NK-92 treated with Interleukin-12 subunit alpha and Interleukin-12 subunit beta, amount 100 ng/mL, for 24 hours (cell line): Measurements from ENCODE around the gene GOLGA2.
A peak's percentile ranks its signal among the peaks of the same experiment; 100 is the strongest.

ENCODE experiments used
- DNase-seq: peaks from one replicate; lab custom pipeline; 2025; lab: John Stamatoyannopoulos, UW

The GOLGA2 gene, protein sequence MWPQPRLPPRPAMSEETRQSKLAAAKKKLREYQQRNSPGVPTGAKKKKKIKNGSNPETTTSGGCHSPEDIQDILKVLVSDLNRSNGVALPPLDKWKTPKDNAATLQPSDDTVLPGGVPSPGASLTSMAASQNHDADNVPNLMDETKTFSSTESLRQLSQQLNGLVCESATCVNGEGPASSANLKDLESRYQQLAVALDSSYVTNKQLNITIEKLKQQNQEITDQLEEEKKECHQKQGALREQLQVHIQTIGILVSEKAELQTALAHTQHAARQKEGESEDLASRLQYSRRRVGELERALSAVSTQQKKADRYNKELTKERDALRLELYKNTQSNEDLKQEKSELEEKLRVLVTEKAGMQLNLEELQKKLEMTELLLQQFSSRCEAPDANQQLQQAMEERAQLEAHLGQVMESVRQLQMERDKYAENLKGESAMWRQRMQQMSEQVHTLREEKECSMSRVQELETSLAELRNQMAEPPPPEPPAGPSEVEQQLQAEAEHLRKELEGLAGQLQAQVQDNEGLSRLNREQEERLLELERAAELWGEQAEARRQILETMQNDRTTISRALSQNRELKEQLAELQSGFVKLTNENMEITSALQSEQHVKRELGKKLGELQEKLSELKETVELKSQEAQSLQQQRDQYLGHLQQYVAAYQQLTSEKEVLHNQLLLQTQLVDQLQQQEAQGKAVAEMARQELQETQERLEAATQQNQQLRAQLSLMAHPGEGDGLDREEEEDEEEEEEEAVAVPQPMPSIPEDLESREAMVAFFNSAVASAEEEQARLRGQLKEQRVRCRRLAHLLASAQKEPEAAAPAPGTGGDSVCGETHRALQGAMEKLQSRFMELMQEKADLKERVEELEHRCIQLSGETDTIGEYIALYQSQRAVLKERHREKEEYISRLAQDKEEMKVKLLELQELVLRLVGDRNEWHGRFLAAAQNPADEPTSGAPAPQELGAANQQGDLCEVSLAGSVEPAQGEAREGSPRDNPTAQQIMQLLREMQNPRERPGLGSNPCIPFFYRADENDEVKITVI

GRCh38 chr9:128275198-128276007, at the start of gene GOLGA2:
TSS of gene GOLGA2 (minus strand) at chr9:128276007. CDS start at chr9:128275976, 31 bp downstream.
- no peak for DNase-seq

DNA sequence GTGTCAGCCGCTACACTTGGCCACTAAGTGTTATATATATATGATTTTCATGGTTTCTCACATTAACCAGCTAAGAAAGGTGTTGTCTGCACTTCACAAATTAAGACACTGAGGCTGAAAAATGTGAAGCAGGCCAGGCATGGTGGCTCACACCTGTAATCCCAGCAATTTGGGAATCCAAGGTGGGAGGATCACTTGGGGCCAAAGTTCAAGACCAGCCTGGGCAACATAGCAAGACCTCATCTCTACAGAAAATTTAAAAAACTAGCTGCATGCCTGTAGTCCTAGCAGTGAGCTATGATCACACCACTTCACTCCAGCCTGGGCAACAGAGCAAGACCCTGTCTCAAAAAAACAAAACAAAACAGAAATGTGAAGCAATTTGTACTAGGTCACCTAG, 48.6 kb upstream of the GOLGA2 start:
- DNase-seq: no peak

GRCh38 chr9:128323791-128324190, 48.0 kb upstream of the GOLGA2 start:
- DNase-seq: no peak

- no peak for DNase-seq
Observed at GRCh38 chr9:128323212-128323730, 47.5 kb upstream of the GOLGA2 start.

DNA sequence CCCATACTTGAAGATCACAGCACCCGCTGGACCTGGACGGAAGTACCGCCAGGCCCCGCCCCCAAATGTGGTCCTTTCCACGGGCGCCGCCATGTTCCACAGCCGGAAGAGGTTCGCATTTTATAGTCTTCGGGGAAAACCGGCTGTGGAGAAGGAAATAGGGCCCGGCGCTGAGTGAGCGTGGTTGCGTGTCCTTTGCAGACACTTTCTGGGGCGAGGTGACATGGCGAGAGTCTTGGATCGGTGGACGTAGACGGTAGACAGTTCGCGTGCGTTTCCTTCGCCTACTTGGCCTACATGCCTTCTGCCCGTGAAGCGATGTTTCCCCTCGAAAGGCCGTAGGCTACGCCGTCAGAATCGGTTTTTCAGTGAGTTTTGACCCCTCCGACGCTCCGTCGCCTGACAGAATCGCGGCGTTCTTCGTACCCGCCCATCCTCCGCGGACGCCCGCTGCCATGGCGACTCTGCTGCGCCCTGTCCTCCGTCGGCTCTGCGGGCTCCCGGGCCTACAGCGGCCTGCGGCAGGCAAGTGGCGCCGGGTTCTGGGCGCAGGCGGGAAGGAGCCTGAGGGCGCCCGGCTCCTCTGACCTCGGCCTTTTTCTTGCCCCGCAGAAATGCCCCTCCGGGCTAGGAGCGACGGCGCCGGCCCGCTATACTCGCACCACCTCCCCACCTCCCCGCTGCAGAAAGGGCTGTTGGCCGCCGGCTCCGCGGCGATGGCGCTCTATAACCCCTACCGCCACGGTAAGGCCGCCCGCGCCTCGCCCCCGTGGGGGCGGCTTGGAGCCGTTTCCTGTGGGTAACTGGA, 46.8 kb upstream of the GOLGA2 start, which contains the start of the genes COQ4 and TRUB2:
TSS of gene COQ4 (plus strand) at position 436 of the 808 bp plus-strand sequence. CDS start at position 456, 20 bp downstream.
TSS of gene TRUB2 (minus strand) at position 44 of the 808 bp plus-strand sequence. CDS start at position 5, 39 bp downstream.
- DNase-seq: peak; percentile 79

DNA sequence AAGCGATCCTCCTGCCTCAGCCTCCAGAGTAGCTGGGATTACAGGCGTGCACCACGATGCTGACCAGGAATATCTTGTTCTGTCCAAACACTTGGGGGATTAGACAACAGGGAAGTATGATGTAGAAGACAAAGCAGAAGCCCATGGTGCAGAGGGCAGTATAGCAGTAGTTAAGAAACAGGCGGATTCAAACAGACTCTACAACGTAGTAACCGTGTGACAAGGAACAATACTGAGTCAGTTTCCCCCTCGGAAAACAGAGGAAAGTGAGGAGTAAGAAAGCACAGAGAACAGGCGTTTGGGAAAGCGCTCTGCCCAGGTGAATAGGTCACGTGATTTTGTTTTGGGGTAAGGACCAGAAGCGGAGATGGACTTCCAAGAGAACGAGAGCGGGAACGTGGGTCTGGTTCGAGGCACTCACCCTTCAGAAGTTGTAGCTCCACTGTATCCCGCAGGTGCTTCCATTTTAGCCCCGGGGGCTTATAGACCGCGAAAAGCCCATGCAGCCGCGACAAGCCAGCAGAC, 46.1 kb upstream of the GOLGA2 start:
- DNase-seq: no peak

- no peak for DNase-seq
Observed at GRCh38 chr9:128321343-128321742, 45.5 kb upstream of the GOLGA2 start.

DNA sequence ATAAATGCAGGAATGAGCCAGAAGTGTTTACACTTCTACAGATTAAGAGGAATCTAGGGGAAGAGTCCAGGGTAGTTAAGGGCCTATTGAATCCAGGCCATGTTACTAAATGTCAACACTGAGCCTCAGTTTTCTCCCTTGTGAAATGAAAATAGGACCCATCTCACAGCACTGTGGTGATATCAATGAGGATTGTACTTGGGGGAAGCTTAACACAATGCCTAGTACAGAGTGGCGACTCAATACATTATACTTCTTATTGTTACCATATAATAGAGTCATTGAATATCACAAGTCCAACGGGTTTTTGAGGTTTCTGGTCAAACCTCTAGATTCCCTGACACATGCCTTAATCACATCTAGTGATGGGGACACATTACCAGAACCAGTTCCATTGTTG, 41.8 kb upstream of the GOLGA2 start:
- no peak for DNase-seq

DNA sequence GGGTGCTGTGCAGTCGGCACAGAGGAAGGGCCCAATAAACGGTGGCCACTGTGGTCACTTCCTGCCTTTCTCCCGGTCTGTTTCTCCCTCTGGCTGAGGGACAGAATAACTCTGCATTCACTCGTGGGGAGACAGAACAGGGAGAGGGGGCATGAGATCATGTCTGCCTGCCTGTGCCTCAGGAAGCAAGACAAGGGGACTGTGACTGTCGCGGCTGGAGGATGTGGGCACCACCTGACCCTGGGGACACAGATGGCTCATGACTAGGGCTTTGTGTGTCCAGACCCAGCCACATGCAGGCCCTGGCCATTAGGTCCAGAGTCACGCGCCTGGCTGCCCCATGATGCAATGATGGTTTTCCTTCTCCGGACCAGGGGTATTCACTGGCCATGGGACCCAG, 40.6 kb upstream of the GOLGA2 start:
- no peak for DNase-seq

GRCh38 chr9:128314697-128315096, 38.9 kb upstream of the GOLGA2 start:
- no peak for DNase-seq

DNA sequence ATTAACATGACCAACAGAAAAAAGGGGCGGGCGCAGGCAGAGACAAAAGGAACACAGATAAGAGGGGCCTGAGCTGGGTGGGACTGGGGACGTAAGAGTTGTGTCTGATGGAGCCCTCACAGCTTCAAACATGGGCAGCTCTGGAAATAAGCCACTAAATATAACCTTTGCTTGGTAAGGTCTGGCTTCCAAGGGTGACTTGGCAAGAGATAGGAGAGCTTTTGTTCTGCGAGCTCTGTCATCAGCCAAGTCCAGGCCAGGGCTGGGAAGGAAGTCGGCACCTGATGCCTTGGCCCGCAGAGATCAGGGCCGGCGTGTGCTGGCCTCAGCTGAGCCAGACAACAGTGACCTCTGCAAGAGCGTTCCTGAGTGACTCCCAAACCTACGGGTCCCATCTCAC, 34.7 kb upstream of the GOLGA2 start:
- no peak for DNase-seq

DNA sequence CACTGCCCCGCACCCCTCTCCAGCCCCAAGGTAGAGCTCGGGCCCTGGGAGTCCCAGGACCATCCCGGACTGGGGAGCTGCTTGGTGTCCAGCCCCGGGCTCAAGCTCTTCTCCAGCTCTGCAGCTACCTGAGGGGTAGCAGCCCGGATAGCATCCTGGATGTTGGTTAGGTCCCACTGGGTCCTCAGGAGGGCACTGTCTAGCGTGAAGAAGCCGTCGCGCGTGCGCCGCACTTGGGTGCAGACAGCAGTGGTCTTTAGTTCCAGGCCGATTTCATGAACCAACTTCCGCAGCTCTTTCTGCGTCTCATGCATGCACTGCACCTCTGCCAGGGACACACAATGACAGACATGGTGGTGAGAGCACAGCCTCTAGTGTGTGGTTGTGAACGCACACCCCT, 33.7 kb upstream of the GOLGA2 start:
- DNase-seq: no peak

- DNase-seq: no peak
Observed at GRCh38 chr9:128304971-128305288, 29.1 kb upstream of the GOLGA2 start.

DNA sequence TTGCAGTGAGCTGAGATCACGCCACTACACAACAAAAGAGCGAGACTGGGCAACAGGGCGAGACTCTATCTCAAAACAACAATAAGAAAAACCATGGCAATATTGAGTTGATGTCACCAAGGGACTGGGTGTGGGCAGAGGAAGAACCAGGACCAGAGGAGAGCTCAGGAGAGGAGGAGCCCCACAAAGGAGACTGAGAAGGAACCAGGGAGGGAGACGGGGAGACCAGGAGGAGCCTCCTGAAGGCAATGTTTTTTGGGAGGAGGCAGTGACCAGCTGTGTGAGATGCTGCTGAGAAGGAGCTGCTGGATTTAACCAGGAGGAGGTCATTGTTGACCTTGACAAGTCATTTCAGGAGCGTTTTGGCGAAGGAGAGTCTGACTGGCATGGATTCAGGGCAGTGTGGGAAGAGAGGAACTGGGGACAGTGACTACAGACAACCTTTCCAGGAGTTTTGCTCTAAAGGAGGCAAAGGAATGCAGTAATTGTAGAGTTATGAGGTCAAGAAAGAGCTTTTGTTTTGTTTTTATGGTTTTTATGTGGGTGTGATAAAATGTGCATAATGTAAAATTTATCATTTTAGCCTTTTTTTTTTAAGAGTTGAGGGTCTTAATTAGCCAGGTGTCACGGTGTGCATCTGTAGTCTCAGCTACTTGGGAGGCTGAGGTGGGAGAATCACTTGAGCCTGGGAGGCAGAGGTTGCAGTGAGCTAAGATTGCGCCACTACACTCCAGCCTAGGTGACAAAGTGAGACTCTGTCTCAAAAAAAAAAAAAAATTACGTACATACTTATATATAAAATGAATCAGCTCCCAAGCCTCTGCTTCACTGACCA, 28.5 kb upstream of the GOLGA2 start:
- no peak for DNase-seq

DNA sequence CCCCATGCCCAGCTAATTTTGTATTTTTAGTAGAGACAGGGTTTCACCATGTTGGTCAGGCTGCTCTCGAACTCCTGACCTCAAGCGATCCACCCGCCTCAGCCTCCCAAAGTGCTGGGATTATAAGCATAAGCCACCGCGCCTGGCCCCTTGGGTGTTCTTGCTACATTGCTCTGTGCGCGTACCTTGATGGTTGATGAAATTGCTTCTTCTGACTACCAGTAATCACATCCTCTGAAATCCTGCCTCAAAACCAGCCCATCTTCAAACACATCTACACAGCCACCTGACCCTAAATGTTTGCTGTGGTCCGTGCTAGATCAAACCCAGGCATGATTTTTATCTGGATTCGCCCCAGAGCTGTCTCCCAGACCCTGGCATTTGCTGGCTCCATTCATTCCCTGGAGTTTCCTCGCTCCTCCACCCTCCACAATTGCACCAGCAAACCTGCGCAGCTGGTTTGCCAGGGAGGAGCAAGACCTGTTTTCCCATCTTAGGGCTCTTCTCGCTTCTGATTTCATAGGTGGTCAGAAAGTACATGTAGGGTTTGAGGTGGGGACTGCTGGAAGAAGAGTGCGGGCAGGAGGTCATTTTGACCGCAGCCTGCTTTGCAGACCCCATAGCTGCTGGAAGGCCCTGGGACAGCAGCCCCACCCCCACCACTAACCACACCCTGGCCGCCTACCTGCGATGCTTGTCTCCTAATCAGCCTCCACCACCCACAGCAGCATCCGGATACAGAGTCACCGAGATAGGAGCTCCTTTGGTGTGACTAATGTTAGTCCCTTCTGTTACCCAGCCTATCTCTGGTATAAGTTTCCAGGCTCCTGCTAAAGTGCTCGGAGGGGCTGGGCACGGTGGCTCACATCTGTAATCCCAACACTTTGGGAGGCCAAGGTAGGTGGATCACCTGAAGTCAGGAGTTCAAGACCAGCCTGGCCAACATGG, 23.0 kb upstream of the GOLGA2 start:
- DNase-seq: no peak

- no peak for DNase-seq
Observed at GRCh38 chr9:128297221-128297773, 21.5 kb upstream of the GOLGA2 start.

DNA sequence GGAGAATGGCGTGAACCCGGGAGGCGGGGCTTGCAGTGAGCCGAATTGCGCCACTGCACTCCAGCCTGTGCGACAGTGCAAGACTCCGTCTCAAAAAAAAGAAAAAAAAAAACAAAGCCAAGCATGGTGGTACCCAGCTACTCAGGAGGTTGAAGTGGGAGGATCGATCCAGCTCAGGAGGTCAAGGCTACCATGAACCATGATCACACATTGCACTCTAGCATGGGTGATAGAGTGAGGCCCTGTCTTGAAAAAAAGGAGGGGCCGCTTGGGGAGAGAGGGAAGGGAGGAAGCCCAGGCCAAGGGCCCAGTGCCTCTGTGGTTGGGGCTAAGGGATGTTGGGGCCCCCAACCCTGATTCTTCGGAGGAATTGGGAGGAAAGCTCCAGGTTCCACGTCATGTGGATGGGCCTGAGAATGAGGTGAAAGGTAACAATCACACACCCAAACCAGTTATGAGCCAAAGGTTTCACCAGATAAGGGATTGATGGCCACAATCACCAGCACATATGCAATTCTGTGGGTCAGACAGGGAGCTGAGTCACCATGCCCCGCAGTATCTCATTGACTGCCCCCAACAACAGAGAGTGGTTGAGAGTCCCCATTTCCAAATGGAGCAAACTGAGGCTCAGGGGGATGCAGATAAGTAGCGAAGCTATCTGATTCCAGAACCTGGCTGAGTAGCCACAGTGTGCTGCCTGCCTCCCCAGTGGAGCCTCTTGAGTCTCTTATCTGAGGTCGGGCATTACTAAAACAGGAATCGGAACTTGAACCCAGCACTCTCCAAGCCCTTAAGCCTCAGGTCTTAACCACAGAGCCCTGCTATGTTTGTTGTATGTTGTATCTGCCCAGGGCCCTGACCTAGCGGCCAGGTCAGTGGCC, 20.8 kb upstream of the GOLGA2 start:
- no peak for DNase-seq
